Middle frontal gyrus (tissue), 1 donor: ENCODE measurements around the gene ATP13A4.

Experiments used
- DNase-seq: peaks from one replicate; pipeline ENCODE4 v3.0.0-alpha.2; 2015; ENCODE audit warnings: low spot score; ENCODE audit errors: extremely low spot score

ATP13A4 gene, protein sequence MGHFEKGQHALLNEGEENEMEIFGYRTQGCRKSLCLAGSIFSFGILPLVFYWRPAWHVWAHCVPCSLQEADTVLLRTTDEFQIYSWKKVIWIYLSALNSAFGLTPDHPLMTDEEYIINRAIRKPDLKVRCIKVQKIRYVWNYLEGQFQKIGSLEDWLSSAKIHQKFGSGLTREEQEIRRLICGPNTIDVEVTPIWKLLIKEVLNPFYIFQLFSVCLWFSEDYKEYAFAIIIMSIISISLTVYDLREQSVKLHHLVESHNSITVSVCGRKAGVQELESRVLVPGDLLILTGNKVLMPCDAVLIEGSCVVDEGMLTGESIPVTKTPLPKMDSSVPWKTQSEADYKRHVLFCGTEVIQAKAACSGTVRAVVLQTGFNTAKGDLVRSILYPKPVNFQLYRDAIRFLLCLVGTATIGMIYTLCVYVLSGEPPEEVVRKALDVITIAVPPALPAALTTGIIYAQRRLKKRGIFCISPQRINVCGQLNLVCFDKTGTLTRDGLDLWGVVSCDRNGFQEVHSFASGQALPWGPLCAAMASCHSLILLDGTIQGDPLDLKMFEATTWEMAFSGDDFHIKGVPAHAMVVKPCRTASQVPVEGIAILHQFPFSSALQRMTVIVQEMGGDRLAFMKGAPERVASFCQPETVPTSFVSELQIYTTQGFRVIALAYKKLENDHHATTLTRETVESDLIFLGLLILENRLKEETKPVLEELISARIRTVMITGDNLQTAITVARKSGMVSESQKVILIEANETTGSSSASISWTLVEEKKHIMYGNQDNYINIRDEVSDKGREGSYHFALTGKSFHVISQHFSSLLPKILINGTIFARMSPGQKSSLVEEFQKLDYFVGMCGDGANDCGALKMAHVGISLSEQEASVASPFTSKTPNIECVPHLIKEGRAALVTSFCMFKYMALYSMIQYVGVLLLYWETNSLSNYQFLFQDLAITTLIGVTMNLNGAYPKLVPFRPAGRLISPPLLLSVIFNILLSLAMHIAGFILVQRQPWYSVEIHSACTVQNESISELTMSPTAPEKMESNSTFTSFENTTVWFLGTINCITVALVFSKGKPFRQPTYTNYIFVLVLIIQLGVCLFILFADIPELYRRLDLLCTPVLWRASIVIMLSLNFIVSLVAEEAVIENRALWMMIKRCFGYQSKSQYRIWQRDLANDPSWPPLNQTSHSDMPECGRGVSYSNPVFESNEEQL

DNA sequence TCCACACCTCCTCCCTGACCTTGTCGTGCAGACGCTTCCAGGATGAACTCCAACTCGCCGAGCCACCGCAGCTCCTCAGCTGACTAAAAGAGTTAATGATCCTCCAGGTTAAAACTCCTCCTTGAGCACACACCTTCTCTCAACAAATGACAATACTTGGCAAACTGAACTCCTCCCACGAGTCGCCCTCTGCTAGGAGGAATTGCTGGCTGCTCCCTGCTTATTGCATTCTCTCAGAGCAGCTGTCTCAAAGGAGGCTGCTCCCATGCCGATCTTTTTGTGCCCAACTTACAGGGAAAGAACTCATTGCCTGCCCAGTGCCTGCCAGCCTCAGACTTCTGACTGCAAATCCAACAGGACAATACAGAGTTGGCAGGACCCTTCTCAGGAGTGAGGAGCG is at the start of gene ATP13A4:
TSS of gene ATP13A4 (minus strand) at position 85 of the 400 bp plus-strand sequence. CDS start 96 bp downstream, outside the sequence.
- no peak for DNase-seq

DNA sequence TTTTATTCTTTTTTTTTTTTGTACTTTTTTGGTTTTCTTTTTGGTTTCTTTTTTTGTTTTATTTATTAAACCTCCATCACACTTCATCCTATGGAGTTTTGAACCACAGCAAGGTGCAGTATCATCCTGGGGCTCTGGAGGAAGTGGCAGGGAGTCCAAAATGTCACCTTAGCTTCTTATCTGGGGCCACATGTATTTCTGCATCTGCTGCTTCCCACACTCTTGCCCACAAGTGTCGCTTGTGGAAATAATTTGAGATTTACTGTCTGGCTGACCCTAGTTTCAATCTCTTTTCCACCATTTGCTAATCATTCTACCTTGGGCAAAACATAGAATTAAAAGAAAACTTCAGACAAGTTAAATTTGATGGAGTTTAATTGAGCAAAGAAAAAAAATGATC is 44.7 kb upstream of the ATP13A4 start:
- no peak for DNase-seq

DNA sequence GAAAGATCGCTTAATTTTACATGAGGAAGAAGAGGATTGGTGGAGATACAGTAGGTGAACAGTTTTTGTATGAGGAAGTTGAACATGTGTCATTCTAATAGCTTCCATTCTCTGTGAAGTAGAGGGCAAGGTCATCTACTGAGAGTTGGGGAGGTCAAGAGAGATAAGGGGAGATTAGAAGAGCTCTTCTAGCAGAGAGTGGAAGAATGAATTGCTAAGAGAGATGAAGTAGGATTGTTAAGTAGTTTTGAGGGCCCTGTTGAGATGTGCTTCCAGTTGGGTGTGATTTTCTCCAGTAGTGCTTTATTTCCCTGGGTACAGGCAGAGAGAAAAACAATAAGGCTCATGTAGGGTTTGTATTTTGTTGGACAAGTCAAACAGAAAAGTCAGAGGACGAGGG is 43.5 kb upstream of the ATP13A4 start:
- no peak for DNase-seq

DNA sequence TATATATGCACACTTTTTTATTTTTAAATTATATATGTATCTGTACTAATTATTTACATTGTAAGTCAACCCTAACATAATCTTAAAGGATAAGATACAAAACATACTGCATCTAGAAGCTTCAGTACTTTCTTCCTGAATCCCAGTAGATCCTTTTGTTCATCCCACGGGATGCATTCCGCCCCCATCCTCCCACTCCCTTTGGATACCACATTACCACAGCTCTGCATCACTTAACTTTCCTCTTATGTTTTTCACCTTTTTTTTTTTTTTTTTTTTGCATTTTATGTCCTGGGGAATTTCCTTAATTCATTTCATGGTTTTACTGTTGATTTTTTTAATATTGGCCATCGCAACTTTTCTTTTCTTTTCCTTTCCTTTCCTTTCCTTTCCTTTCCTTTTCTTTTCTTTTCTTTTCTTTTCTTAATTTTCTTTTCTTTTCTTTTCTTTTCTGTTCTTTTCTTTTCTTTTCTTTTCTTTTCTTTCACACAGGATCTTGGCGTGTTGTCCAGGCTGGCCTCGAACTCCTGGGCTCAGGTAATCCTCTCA is 41.3 kb upstream of the ATP13A4 start:
- DNase-seq = no peak

DNA sequence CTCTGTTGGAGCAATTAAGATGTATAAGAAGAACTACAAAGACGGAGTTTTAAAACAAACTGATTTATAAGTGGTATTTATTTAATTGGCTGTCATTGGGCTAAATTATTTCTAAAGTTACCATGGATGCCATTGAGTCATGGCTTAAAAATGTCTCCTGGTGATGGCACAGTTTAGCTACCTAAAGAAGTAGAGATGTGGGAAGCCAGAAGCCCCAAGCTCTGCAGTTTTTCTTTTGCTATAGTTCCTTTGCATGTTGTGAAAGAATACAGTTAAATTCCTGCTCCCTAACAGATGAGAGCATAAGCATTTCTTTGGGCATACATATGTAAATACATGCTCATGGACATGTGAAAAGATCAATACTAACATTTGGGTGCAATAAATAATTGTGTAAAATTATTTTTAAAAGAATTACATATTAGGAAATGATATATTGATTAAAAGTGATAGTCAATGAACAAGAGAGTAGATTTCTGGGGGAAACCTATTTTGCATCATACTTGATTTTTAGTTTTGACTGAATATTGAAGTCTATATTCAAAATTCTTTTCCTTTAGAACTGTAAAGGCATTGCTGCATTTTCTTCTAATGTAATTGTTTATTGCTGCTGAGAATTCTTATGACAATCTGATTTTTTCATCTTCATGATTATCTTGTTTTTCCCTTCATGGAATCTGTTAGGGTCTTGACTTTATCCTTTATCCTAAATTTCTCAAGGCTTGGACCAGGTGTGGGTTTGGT is 40.4 kb upstream of the ATP13A4 start:
- DNase-seq = no peak

DNA sequence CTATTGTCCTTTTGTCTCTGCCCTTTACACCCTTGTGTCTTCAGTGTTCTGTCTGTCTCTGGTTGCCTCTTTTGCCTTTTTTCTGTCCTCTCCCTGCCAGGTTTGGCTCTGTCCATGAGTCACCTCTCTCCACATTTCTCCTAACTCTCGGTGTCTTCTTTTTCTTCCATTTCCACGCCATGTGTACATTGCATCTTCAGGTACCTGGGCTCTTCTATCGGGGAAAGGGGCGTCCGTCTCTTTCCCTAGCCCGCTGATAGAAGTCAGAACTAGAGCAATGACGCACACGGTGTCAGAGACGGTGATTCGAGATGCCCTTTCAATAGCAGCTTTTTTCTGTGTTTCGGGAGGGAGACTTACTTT is 39.0 kb upstream of the ATP13A4 start:
- no peak for DNase-seq

DNA sequence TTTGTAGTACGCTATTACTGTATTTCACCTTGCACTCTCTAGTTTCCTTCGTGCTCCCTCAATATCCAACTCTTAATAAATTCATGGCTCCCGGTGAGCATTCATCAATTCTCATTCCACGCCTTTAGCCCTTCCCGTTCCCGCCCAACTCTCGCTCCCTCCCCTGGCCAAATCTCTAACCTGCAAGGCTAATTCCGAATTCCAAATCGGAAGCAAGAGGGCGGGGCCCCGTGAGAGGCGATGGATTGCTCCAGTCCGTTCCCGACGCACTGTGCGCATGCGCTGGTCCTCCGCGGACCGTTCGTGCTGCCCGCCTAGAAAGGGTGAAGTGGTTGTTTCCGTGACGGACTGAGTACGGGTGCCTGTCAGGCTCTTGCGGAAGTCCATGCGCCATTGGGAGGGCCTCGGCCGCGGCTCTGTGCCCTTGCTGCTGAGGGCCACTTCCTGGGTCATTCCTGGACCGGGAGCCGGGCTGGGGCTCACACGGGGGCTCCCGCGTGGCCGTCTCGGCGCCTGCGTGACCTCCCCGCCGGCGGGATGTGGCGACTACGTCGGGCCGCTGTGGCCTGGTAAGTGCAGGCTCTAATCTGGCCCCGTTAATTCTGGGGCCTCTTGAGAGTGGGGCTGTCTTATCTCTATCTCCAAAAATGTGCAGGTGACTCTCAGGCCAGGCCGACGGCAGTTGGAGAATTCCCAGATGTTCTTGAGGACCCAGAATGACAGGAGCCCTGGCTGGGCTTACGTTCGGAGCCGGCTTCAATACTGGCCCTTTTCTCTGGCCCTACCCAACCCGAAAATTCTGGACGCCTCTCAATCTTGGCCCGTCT is 38.4 kb upstream of the ATP13A4 start, which contains the start of gene OPA1:
TSS of gene OPA1 (plus strand) at position 368 of the 827 bp plus-strand sequence. CDS start at position 538, 170 bp downstream.
- peak; percentile 96 for DNase-seq

DNA sequence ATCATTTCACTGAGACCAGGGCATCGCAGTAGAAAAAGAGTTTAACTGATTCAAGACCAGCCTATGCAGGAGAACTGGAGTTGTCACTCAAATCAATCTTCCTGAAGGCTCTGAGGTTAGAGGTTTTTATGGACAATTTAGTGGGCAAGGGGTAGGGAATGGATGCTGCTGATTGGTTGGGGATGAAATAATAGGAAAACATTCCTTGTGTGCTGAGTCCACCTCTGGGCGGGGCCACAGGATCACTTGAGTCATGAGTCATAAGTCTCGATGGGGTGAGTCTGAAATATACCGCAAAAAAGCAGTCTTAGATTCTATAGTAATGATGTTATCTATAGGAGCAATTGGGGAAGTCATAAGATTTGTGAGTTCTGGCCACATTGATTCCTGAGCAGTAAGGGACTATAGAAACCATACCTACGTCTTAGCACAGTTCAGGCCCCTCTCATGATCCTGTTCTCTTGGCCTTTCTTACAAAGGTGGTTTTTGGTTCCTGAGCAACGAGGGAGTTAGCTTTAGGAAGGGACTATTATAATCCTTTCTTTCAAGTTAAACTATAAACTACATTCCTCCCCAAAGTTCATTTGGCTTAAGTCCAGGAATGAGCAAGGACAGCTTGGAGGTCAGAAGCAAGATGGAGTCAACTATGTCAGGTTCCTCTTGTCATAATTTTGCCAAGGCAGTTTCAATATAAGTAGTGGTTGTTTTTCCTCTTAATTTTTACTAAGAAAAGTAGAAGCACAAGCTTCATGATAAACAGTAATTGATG is 35.6 kb upstream of the ATP13A4 start:
- DNase-seq = no peak

DNA sequence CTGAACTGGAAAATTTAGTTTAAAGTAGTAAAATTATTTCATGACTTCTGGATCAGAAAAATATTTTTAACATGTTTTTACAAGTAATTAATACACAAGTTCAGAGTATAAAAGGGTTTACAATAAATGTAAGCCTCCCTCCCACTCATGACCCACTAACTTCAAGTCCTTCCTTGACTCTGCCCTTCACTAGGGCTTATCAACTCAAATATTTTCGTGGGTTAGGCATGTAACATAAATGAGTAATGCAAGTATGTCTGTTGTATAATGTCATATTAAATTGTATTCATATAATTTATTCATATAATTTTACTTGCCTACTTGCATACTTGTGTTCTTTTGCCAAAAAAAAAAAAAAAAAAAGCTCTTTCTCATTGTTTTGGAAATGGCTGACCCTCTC is 34.9 kb upstream of the ATP13A4 start:
- no peak for DNase-seq

DNA sequence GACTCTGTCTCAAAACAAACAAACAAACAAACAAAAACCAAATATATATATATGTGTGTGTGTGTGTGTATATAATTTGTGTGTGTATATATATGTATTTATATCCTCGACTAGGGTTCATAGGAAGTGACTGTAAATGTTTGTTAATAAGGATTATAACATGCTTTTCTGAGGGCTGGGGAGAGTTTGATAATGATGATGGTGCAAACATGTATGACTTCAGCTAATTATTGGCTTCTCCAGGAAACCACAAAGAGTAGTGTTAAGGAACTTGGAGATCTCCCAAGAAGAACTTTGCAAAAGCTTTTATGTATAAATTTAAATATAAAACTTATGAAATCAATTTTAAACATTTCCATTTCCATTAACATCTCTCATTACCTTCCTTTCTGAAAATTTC is 34.4 kb upstream of the ATP13A4 start:
- no peak for DNase-seq

DNA sequence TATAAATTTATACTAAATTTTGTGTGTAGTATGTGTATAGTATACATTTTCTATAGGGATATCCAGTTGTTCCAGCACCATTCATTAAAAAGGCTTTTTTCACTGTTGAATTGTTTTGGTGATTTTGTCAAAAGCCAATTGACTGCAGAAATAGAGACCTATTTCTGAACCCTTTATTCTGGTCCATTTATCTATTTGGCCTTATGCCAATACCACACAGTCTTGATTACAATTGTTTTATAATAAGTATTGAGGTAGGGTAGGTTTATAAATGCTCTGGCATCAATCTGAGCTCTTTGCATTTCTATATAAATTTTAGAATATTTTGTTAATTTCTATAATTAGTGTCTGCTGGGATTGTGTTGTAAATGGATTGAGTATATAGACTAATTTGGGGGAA is 31.8 kb upstream of the ATP13A4 start:
- no peak for DNase-seq

DNA sequence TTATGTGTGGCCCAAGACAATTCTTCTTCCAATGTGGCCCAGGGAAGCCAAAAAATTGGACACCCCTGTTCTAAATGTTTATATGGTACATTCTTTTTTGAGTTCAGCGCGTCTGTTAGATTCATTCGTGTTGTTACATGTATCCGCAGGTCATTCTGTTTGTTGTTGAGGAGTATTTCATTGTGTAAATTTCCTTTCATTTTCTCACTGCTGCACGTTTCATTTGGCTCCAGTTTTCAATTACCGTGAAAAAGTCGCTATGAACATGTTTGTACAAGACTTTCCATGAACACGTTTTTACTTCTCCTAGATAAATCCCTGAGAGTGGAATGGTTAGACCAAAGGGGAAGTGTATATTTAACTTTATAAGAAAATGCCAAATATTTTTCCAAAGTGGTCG is 30.8 kb upstream of the ATP13A4 start:
- no peak for DNase-seq

DNA sequence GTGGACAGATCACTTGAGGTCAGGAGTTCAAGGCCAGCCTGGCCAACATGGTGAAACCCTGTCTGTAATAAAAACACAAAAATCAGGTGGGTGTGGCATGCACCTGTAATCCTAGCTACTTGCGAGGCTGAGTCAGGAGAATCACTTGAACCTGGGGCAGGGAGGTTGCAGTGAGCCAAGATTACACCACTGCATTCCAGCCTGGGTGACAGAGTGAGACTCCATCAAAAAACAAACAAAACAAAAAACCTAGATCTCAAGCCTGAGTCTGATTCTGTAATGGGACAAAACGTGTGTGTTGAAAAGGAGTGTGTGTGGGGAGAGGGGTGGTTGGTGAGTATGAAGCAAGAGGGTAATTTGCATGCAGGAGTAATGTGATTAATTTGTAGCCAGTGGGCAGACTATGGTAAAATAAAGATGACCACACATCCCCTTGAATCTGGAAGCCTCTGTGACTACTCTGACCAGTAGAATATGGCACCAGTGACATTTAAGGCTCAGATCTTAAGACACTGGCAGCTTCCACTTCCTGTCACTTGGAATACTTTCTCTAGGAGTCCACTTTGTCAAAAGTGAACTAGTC is 19.9 kb upstream of the ATP13A4 start:
- no peak for DNase-seq

DNA sequence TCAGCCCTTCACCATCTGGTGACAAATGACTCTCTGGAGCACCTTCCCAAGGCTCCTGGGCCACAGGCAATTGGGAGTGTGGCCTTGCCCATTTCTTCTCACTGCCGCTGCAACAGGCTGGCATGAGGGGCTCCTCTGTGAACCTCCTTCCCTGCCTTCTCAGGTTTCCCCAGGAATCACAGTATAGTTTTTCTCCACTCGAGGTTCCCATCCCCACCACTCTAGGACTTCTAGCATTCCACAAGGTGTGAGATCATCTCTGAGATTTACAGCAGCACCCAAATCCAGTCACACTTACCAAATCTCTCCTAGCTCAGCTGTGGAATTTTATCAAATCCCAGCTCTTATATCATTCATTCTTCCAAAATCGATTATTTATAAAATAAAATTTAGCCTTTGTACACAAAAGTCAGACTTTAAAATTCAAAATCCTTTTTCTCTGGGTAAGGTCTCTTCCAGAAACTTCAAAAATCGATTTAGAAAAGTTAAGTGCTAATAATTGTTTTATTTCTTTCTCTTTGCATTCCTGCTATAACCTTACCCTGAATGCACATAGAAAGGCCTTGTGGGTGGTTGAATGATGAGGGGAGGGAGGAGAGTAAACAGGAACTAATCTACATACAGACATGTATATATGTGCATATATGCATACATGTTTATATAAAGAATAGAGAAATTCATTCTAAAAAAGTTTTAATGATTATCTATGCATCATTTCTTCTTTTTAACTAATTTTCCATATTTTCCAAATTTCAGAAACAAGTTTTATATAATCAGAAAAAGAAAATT is 18.9 kb upstream of the ATP13A4 start:
- no peak for DNase-seq

DNA sequence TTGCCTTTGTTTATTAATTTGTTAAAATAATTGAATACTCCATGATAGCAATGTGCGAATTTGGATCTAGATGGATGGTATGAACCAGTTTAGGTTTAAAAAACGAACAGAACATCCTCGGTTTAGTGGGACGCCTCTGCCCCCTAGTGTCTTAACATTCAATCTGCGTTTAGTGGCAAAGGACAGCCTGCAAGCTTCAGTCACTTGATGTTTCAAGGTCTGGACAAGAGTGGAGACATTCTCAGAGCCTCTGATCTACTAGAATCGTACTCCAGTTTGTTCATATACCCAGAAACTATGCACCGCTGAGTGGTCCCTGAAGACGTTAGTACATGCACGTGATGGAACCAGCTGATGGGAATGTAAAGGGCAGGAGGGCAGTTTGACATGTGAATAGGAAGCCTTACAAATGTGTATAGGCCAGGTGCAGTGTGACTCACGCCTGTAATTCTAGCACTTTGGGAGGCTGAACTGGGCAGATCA is 17.8 kb upstream of the ATP13A4 start:
- peak; percentile 72 for DNase-seq

DNA sequence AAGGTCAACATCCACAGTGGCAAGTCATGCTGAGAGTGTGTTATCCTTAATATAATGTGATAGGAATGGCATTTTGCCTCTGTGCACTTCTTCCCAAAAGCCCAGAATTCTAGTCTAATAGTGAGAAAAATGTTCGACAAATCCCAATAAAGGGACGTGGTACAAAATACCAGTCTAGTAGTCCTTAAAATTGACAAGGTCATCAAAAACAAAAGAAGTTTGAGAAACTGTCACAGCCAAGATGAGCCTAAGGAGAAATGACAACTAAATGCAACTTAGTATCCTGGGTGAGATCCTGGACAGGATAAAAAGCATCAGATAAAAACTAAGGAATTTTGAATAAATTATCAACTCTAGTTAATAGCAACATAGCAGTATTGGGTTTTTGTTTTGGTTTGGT is 14.4 kb upstream of the ATP13A4 start:
- no peak for DNase-seq

DNA sequence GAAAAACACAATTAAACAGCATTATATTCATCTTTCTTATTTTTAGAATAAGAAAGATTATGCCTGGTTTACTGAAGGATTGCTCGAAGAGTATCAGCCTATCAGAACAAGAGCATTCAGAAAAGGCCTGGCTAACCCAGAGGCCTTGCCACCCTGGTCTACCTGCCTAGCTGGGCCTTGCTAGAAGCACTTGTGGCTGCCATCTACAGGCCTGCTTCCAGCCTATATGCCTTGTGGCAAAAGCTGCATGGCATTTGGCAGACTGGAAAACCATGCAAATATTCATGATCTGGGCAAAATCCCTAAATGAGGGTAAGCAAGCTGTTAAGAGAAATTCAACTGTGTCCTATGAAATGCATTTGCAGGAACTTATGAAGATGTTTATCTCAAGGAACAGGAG is 9.3 kb upstream of the ATP13A4 start:
- no peak for DNase-seq

DNA sequence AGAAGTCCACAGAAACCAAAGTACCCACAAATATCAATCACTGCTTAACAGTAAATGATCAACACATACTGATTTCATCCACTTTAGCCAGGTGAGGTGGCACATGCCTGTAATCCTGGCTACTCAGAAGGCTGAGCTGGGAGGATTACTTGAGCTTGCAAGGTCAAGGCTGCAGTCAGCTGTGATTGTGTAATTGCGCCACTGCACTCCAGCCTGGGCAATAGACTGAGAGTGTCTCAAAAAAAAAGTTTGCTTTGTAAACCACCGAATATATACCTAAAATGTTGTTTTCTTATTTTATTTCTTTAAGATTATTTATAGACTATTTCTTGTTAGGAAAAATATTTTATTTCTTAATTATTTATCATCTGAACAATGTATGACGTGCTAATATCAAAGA is 8.7 kb upstream of the ATP13A4 start:
- no peak for DNase-seq
